ENCODE results near the gene ENPP3.

ENPP3 gene

DNA sequence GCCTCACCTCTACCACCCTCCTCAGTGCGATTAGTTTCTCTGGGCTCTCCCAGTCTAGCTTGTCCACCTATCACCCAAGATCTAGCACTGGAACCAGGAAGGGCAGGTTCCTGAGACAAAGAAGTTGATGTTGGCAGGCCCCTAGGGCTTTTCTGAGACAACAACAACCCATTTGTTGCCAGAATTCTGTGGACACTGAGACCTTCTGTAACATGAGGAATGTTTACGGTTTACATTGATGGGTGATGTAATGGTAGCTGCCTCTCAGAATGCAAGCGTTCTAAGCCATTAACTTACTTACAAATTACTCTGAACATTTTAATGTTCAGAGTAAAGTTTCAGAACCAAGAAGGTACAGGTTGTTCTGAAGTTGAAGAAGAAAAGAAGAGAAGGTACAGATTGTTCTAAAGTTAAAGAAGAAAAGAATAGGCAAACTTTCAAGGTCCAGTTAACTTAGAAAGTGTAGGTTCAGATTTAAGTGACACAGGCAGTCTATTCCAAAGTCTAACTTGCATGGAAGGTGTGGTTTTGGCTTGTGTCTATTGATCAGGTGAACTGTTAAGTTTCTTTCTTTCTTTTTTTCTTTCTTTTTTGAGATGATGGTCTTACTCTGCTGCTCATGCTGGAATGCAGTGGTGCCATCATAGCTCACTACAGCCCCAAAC lies 5.3 kb upstream of the ENPP3 start:
- TF ChIP-seq CTCF (conservative IDR thresholded peaks at IDR 0.05; ENCODE audit: low read depth, low read length) = no peak
- no peak overlapping the region for H3K4me3 ChIP-seq (ENCODE audit: low read length)
- DNase-seq (ENCODE audit: low read depth) = no peak

GRCh38 chr6:131635384-131636340 lies 1.4 kb upstream of the ENPP3 start:
- no peak overlapping the region for H3K4me3 ChIP-seq (ENCODE audit: low read length)
- DNase-seq (ENCODE audit: low read depth) = no peak
- TF ChIP-seq CTCF (conservative IDR thresholded peaks at IDR 0.05; ENCODE audit: low read depth, low read length) = no peak

DNA sequence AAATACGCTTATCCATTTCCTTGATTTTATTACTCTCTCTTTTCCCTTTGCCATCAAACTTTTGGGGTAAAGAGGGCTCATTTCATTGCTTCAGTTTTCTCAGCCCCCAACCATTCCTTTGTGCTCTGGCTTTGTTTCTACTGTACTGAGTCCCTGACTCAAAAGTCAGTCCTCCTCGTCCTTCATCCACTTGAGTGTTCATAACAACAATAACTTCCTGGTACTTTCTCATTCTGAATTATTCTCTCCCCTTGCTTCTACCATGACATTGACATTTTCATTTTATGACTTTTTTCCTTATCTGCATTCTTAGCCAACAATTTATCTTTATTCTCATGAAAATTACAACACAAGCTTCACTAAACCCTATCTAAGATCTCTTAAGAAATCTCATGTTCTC lies 911 bp downstream of the ENPP3 start:
- DNase-seq (ENCODE audit: low read depth) = no peak
- TF ChIP-seq CTCF (conservative IDR thresholded peaks at IDR 0.05; ENCODE audit: low read depth, low read length) = no peak
- H3K4me3 ChIP-seq (ENCODE audit: low read length) = no peak overlapping the region

GRCh38 chr6:131640100-131640499 lies 3.0 kb downstream of the ENPP3 start:
- DNase-seq (ENCODE audit: low read depth) = no peak
- H3K4me3 ChIP-seq (ENCODE audit: low read length) = no peak overlapping the region
- no peak for TF ChIP-seq CTCF (conservative IDR thresholded peaks at IDR 0.05; ENCODE audit: low read depth, low read length)

GRCh38 chr6:131640576-131640975 lies 3.5 kb downstream of the ENPP3 start:
- DNase-seq (ENCODE audit: low read depth) = no peak
- no peak overlapping the region for H3K4me3 ChIP-seq (ENCODE audit: low read length)
- TF ChIP-seq CTCF (conservative IDR thresholded peaks at IDR 0.05; ENCODE audit: low read depth, low read length) = no peak

- DNase-seq (ENCODE audit: low read depth) = no peak
- no peak overlapping the region for H3K4me3 ChIP-seq (ENCODE audit: low read length)
- TF ChIP-seq CTCF (conservative IDR thresholded peaks at IDR 0.05; ENCODE audit: low read depth, low read length) = no peak
These were observed 4.5 kb downstream of the ENPP3 start for GRCh38 chr6:131641554-131641953.

Data from retinal pigment epithelial cell (primary cell).